ENCODE results near the gene ATXN7L2.

- TF ChIP-seq CTCF (IDR thresholded peaks at IDR 0.05; ENCODE audit: insufficient read depth, low read depth, low read length), result no peak
- no peak for TF ChIP-seq EZH2 (IDR thresholded peaks at IDR 0.05; ENCODE audit: insufficient read depth, low read length)
Observed at GRCh38 chr1:109502364-109502851, 18.7 kb downstream of the ATXN7L2 start.
